Suprapubic skin (tissue), 4 donors: ENCODE measurements around the gene CCDC57. TPM values are rescaled to one million over a fixed set of nuclear protein-coding genes. Genes with fewer than 3 reads are reported as not detected.

ENCODE experiments used
- DNase-seq, 2 donors: peaks; one replicate each; pipeline ENCODE4 v3.0.0-alpha.2; 2019; ENCODE audit warnings: low spot score in 2 of 2
- H3K27ac ChIP-seq: fragments of 200-600 bp; sonication (generic); one replicate; pipeline ENCODE4 v1.5.1; 2019
- H3K27me3 ChIP-seq: fragments of 200-600 bp; sonication (generic); one replicate; pipeline ENCODE4 v1.5.1; 2019
- H3K36me3 ChIP-seq: fragments of 200-600 bp; sonication (generic); one replicate; pipeline ENCODE4 v1.5.1; 2019
- H3K4me1 ChIP-seq: fragments of 200-600 bp; sonication (generic); one replicate; pipeline ENCODE4 v1.5.1; 2019
- H3K4me3 ChIP-seq: fragments of 200-600 bp; sonication (generic); one replicate; pipeline ENCODE4 v1.5.1; 2019; ENCODE audit warnings: mild to moderate bottlenecking
- H3K9me3 ChIP-seq: fragments of 200-600 bp; sonication (generic); one replicate; pipeline ENCODE4 v1.5.1; 2019
- EP300 ChIP-seq: sonication (generic); formaldehyde crosslinking; IDR thresholded peaks from one replicate; pipeline ENCODE4 v1.6.1; 2017; ENCODE audit warnings: antibody characterized with exemption
- POLR2A ChIP-seq, 2 donors: fragments of 450-650 bp; IDR thresholded peaks; one replicate each; pipeline ENCODE4 v1.6.1; 2017; ENCODE audit warnings: antibody characterized with exemption in 2 of 2, mild to moderate bottlenecking in 2 of 2, moderate library complexity in 2 of 2
- POLR2AphosphoS5 ChIP-seq, 3 donors: sonication (generic); formaldehyde crosslinking; IDR thresholded peaks; one replicate each; pipeline ENCODE4 v1.6.1; 2017; ENCODE audit warnings: antibody characterized with exemption in 3 of 3
- WGBS: methylation state at CpG from one replicate; pipeline ENCODE4 v1.1.5; 2018; 5-methylcytosine and 5-hydroxymethylcytosine counted together
- total RNA-seq, 4 donors: library from RNA; depleted of rRNA; stranded (reverse); fragments of >200 nt; gene quantifications; one replicate each; pipeline ENCODE4 v1.1.0, GENCODE V29; 2016
- TF ChIP-seq, protein P1 (sequence below), 2 donors: fragments of 200-600 bp in 1 of 2; fragments of 450-650 bp in 1 of 2; sonication (generic) in 1 of 2; IDR thresholded peaks; one replicate each; pipeline ENCODE4 v1.5.1; 2016 to 2019; ENCODE audit warnings: antibody characterized with exemption in 2 of 2, mild to moderate bottlenecking in 1 of 2, moderate library complexity in 1 of 2

CCDC57 gene
- total RNA-seq, 4 donors from 2014 or later, result 16.1 to 29.8 (median 20.3) TPM

DNA sequence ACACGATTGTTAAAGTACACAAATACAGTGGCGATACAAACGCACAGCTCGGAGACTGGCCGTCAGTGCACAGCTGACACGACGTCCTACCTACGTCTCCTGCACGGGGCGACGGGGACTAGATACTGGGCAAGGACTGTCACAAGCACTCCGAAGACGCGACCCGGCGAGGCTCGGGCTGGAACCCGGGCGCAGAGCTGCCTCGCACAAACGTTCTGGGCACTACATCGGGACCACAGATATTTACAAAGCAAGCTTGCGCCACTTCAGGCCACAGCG, 30.0 kb upstream of the CCDC57 start:
- peak overlapping the region; percentile 17 for H3K27ac ChIP-seq
- TF ChIP-seq POLR2A (IDR thresholded peaks at IDR 0.05) (no peak), POLR2AphosphoS5 (IDR thresholded peaks at IDR 0.05) (no peak), EP300 (no peak)
- TF ChIP-seq, protein P1, sequence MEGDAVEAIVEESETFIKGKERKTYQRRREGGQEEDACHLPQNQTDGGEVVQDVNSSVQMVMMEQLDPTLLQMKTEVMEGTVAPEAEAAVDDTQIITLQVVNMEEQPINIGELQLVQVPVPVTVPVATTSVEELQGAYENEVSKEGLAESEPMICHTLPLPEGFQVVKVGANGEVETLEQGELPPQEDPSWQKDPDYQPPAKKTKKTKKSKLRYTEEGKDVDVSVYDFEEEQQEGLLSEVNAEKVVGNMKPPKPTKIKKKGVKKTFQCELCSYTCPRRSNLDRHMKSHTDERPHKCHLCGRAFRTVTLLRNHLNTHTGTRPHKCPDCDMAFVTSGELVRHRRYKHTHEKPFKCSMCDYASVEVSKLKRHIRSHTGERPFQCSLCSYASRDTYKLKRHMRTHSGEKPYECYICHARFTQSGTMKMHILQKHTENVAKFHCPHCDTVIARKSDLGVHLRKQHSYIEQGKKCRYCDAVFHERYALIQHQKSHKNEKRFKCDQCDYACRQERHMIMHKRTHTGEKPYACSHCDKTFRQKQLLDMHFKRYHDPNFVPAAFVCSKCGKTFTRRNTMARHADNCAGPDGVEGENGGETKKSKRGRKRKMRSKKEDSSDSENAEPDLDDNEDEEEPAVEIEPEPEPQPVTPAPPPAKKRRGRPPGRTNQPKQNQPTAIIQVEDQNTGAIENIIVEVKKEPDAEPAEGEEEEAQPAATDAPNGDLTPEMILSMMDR (IDR thresholded peaks at IDR 0.05), result no peak
- DNase-seq, result peak in 1 of 2 donors; percentile 65
- no peak overlapping the region for H3K4me3 ChIP-seq
- no peaks in the 10 kb centered on the region for H3K9me3 ChIP-seq
- WGBS, result 73% methylated on average over 24 of the region's 24 CpGs
- H3K27me3 ChIP-seq, result no peaks in the 10 kb centered on the region
- H3K36me3 ChIP-seq, result peaks cover 51% of the 10 kb centered on the region
- H3K4me1 ChIP-seq, result peaks cover 89% of the 10 kb centered on the region

DNA sequence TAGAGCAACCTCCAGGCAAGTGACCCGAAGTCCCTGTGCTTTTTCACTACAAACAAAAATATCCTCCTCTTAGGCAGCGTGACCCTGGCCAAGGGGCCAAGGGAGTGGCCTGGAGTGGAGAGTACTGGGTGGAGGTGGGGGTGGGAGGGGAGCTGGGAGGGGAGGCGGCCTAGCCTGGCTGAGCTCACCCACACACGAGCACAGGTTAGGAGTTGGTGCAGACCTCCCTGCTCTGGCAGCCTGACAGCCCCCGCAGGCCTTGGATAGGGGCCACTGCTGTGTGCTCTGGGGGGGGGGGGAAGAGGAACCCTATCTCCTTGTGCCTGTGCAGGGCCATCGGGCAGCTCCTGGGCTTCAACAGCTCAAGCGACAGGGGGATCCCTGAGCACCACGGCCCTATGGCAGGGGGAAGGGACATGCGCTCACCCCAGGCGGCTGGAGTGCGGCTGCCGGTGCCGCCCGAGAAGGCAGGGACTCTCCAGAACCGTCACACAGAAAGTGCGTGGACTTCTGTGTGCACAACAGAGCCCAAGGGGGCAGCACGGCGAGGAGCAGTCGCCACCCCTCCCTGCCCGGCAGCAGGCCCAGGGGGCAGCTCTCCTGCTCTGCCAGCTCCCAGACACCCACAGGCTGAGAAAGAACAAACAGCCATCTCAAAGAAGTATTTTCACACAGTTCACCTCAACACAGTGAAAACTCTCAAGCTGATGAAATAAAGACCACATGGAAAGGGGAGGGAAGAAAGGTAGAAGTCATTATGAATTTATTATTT, 29.5 kb upstream of the CCDC57 start:
- WGBS, result 13% methylated on average over 4 of the region's 20 CpGs
- H3K4me3 ChIP-seq, result no peak overlapping the region
- peak overlapping the region; percentile 70 for H3K27ac ChIP-seq

DNA sequence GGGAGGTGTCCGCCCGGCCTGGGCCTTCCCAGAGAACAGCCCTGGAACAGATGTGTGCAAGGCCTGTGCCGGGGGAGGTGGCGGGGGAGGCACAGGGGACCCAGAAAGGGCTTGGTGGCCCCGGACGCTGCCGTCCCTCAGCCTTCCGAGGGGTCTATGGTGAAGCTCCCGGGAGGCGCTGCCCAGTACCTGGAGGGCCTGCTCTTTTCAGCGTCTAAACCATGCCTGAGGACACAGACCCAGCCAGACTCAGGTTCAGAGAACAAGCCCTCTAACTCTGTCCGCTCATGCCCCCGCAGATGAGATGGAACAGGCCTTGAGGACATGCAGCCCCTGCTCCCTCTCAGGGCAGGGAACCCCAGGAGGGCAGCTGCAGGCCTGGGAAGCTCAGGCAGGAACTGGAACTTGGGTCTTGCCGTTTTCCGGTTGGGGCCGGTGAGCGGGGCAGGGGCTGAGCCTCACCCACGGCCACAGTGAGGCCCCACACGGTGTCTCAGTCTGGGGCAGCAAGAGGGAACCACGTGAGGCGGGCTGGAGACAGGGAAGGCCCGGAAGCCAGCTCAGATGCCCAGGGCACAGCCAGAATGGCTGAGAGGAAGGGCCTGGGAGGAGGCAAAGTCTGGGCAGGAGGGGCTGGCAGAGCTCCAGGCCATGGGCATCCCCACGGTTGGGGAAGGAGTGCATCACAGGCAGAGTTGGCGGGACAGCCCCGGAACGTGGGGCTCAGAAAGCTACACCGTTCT, 28.7 kb upstream of the CCDC57 start:
- TF ChIP-seq POLR2AphosphoS5 (IDR thresholded peaks at IDR 0.05), result peak in 1 of 3 donors; percentile 11
- no peak for TF ChIP-seq POLR2A (IDR thresholded peaks at IDR 0.05)
- Histone ChIP-seq H3K36me3 (peaks cover 38% of the 10 kb centered on the region), H3K4me3 (no peak overlapping the region), H3K27me3 (no peaks in the 10 kb centered on the region), H3K4me1 (peaks cover 89% of the 10 kb centered on the region), H3K27ac (peak overlapping the region; percentile 70), H3K9me3 (no peaks in the 10 kb centered on the region)
- peak; percentile 78 to 88 for DNase-seq
- 20% methylated on average over 9 of the region's 27 CpGs for WGBS

More for the DNA sequence above, 29.5 kb upstream of the CCDC57 start:
- Histone ChIP-seq H3K9me3 (no peaks in the 10 kb centered on the region), H3K36me3 (peaks cover 46% of the 10 kb centered on the region), H3K27me3 (no peaks in the 10 kb centered on the region), H3K4me1 (peaks cover 89% of the 10 kb centered on the region)
- peak in 1 of 2 donors; percentile 71 for DNase-seq
- TF ChIP-seq EP300 (no peak), POLR2A (IDR thresholded peaks at IDR 0.05) (no peak), POLR2AphosphoS5 (IDR thresholded peaks at IDR 0.05) (no peak)
- TF ChIP-seq, protein P1 (IDR thresholded peaks at IDR 0.05), result no peak

GRCh38 chr17:82240506-82241182, 28.0 kb upstream of the CCDC57 start:
- WGBS, result 69% methylated on average over 15 of the region's 20 CpGs
- Histone ChIP-seq H3K27ac (peak overlapping the region; percentile 70), H3K4me3 (no peak overlapping the region), H3K27me3 (no peaks in the 10 kb centered on the region), H3K9me3 (no peaks in the 10 kb centered on the region), H3K4me1 (peaks cover 89% of the 10 kb centered on the region), H3K36me3 (peaks cover 31% of the 10 kb centered on the region)
- TF ChIP-seq, protein P1 (IDR thresholded peaks at IDR 0.05), result no peak
- TF ChIP-seq EP300, result no peak
- no peak for TF ChIP-seq POLR2AphosphoS5 (IDR thresholded peaks at IDR 0.05)
- TF ChIP-seq POLR2A (IDR thresholded peaks at IDR 0.05), result no peak
- no peak for DNase-seq

- peaks cover 88% of the 10 kb centered on the region for H3K4me1 ChIP-seq
- peak in 1 of 2 donors; percentile 69 for DNase-seq
- no peak for TF ChIP-seq POLR2A (IDR thresholded peaks at IDR 0.05)
- TF ChIP-seq, protein P1 (IDR thresholded peaks at IDR 0.05), result no peak
- TF ChIP-seq POLR2AphosphoS5 (IDR thresholded peaks at IDR 0.05), result no peak
- TF ChIP-seq EP300, result no peak
- H3K9me3 ChIP-seq, result no peaks in the 10 kb centered on the region
- no peak overlapping the region for H3K4me3 ChIP-seq
- H3K36me3 ChIP-seq, result peaks cover 25% of the 10 kb centered on the region
- no peaks in the 10 kb centered on the region for H3K27me3 ChIP-seq
- peak overlapping the region; percentile 70 for H3K27ac ChIP-seq
- WGBS, result 92% methylated on average over 5 of the region's 22 CpGs
These were observed 27.4 kb upstream of the CCDC57 start for GRCh38 chr17:82239926-82240505.
